GM21723 (cell line): ENCODE measurements around the gene FLVCR2.
"Not testable (repeated sequence)": the region's sequence is repeated elsewhere in the genome, so short reads cannot be mapped to it uniquely, and the experiment has no call there.

Source experiments
- ATAC-seq: cut with Tn5 transposase; IDR thresholded peaks from one replicate; pipeline ENCODE4 v1.9.1; 2021; ENCODE audit warnings: mild to moderate bottlenecking, moderate library complexity; ENCODE audit not compliant: unreplicated experiment

The FLVCR2 gene

GRCh38 chr14:75589931-75590330 is 11.5 kb downstream of the FLVCR2 start:
- no peak for ATAC-seq

DNA sequence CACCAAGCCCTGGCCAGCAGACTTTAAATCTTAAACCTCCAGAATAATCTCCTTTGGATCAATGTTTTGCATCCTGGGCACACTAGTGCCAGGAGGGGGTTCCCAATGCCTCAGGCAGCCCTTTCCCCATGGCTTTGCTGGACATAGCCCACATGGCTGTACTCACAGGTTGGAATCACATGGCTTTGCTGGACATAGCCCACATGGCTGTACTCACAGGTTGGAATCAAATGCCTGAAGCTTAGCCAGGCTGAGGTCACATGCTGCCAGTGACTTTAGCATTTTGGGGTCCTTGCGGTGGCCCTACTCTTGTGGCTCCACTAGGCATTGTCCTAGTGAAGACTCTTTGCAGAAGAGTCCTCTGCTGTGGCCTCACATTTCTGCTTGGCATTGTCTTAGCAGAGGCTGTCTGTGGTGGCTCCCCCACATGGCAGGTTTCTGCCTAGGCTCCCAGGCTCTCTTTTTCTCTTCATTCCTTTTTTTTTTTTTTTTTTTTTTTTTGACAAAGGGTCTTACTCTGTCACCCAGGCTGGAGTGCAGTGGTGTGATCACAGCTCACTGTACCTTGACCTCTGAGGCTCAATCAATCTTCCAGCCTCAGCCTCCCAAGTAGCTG is 13.0 kb downstream of the FLVCR2 start:
- ATAC-seq, result no peak

- no peak for ATAC-seq
Measured at GRCh38 chr14:75591987-75592575, 13.7 kb downstream of the FLVCR2 start.

GRCh38 chr14:75595226-75595625 is 16.8 kb downstream of the FLVCR2 start:
- no peak for ATAC-seq

DNA sequence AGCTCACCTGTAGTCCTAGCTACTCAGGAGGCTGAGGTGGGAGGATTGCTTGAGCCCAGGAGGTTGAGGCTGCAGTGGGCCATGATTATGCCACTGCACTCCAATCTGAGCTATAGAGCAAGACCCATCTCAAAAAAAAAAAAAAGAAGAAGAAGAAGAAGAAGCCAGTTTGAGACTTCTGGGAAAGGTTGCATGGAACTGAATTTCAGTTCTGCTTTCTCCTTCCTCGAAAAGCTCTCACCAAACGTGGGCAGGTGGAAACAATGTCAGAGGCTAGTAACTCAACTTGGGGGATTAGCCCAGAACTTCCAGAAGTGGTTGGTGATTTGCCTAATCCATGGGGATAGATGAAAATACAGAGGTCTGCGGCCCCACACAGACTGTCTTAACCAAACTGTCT is 18.7 kb downstream of the FLVCR2 start:
- no peak for ATAC-seq

DNA sequence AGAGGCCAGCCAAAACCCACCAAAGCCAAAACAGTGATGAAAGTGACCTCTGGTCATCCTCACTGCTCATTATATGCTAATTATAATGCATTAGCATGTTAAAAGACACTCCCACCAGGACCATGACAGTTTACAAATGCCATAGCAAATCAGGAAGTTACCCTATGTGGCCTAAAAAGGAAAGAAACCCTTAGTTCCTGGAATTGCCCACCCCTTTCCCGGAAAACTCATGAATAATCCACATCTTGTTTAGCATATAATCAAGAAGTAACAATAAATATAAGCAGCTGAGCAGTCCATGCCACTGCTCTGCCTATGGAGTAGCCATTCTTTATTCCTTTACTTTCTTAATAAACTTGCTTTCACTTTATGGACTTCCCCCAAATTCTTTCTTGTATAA is 21.7 kb downstream of the FLVCR2 start:
- ATAC-seq, result not testable (repeated sequence)

DNA sequence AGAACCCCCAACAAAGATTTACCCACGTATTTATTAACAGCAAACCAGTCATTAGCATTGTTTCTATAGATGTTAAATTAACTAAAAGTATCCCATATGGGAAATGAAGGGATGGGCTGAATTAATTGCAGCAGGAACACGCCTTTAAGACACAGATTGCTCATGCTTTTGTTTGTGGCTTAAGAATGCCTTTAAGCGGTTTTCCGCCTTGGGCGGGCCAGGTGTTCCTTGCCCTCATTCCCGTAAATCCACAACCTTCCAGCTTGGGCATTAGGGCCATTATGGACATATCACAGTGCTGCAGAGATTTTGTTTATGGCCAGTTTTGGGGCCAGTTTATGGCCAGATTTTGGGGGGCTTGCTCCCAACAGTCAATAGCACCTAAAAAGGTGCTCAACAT is 22.6 kb downstream of the FLVCR2 start:
- ATAC-seq, result not testable (repeated sequence)

GRCh38 chr14:75602503-75602902 is 24.1 kb downstream of the FLVCR2 start:
- ATAC-seq, result no peak

DNA sequence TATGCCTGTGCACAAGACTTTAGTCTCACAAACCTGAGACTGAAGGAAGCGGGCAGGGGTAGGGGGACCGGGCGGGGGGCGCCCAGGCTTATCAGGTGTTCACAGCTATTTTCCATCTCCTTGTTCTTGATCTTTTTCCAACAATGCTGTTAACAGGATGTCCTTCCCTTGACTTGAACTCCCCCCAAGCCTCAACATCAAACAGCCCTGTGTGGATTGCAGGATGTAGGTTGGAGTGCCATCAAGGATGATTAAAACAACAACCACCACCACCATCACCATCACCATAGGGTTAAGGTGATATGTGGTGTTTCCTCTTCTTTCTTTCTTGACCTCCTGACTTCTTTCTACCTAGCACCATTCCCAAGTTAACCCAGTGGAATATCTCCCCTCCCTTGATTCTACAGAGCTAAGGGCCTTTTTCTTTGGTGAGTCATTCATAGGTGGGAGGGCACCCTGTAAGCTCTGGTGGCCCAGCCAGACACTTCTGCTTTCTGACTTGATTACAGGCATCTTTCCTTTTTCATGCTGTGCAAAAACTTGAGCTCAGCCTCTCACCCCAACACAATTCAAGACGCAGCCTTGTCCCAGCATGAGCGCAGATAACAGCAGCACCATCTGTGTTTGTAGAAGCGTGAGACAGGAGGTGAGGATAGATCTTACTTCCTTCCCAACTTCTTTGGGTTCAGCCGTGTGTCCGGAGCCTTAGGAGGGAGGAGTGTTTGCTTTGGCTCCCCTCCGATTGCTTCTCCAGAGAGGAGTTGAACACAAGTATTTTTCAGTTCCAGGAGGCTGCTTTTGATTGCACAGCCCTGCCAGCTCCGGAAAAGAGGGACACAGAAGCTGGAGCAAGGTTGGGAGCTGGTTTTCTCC is 26.8 kb downstream of the FLVCR2 start:
- no peak for ATAC-seq

- ATAC-seq, result no peak
Measured at GRCh38 chr14:75605916-75606315, 27.5 kb downstream of the FLVCR2 start.

GRCh38 chr14:75607044-75607443 is 28.6 kb downstream of the FLVCR2 start:
- no peak for ATAC-seq

DNA sequence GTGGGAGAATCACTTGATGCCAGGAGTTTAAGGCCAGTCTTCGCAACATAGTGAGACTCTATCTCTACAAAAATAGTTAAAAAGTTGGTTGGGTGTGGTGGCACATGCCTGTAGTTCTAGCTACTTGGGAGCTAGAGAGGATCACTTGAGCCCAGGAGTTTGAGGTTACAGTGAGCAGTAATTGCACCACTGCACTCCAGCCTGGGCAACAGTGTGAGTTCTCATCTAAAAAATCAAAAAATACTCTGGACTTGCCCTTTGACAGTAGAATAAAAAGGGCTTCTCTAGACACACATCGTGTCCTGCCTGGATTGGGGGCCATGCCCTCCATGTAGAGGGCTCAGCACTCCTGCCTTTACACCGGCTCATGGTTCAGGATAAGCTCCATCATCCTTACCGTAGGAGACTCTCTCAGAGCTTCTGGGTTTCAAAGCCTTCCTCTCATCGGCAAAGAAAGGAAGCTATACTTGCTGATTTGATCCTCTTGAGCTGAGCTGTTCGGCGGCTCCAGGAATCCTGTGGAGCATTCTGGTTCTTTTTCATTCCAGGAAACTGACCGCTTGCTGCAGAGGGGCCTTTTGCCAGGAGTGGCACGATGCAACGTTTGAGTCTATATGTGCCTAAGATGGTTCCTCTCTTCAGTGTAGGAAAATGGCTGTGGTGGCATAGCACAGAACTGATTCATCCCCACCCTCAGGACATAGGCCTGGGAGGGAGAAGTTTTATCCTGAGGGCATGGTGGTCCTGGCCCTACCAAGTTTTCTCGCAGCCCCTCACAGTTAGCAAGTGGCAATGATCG is 29.6 kb downstream of the FLVCR2 start:
- no peak for ATAC-seq

DNA sequence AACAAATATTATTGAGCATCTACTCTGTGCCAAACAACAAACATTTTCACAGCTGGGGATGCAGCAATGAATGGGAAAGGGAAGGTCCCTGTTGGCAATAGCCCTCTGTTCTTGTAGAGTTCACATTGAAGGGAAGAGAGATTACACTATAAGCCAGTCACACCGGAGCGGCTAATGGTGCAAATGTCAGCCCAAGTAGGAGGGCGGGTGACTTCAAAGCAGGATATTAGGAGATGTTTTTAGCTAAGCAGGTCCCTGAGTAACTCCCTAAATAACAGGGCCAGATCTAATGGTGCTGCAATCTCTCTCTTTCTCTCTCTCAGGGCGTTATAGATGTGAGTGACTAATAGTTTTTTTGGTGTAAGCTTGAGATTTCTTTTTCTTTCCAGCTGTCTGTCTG is 30.7 kb downstream of the FLVCR2 start:
- no peak for ATAC-seq

GRCh38 chr14:75609606-75610475 is 31.4 kb downstream of the FLVCR2 start:
- ATAC-seq, result no peak

- ATAC-seq, result no peak
Measured at GRCh38 chr14:75610834-75611233, 32.4 kb downstream of the FLVCR2 start.

DNA sequence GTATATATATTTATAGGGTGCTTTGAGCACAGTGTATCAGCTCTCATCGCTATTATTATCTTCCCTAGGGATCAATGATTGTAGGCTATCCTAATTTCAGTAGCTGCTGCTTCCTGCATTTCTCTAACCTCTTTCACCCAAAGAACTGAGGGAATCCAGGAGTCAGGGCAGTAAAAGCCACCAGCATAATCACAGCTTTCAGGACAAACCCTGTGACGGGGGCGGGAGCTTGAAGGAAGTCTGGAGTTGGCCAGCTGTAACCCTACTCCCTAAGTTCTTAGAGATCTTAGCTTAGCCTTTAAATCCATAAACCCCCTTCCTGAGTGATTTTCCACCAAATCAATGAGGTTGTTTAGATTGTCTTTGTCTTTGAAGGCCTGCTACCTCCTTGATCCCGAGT is 33.7 kb downstream of the FLVCR2 start:
- ATAC-seq, result no peak

DNA sequence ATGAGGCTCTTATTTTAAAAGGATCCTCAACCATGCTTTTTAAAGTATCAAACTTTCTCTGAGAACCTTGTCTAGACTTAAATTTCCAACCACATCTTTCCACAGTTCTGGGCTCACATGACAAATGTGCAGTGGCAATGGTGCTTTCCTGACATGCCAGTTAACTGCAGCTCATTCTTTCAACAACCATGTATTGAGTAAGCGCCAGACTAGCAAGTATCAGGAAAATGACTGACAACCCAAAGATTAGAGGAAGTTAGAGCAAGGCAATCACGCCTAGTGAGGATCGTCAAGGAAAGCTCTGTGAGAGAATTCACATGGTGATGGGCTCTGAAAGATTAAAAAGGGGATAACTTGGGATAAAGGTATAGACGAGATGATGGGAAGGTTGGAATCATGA is 35.8 kb downstream of the FLVCR2 start:
- no peak for ATAC-seq

GRCh38 chr14:75615200-75615599 is 36.8 kb downstream of the FLVCR2 start:
- no peak for ATAC-seq

GRCh38 chr14:75619548-75619947 is 41.1 kb downstream of the FLVCR2 start:
- no peak for ATAC-seq

- ATAC-seq, result no peak
Measured at GRCh38 chr14:75625034-75625433, 46.6 kb downstream of the FLVCR2 start.
